CD1c-positive myeloid dendritic cell (primary cell): Measurements from ENCODE around the gene CACNA1A.

Source experiments
- DNase-seq: peaks from one replicate; pipeline ENCODE4 v3.0.0-alpha.2; 2016; ENCODE audit errors: extremely low spot score

Gene CACNA1A

DNA sequence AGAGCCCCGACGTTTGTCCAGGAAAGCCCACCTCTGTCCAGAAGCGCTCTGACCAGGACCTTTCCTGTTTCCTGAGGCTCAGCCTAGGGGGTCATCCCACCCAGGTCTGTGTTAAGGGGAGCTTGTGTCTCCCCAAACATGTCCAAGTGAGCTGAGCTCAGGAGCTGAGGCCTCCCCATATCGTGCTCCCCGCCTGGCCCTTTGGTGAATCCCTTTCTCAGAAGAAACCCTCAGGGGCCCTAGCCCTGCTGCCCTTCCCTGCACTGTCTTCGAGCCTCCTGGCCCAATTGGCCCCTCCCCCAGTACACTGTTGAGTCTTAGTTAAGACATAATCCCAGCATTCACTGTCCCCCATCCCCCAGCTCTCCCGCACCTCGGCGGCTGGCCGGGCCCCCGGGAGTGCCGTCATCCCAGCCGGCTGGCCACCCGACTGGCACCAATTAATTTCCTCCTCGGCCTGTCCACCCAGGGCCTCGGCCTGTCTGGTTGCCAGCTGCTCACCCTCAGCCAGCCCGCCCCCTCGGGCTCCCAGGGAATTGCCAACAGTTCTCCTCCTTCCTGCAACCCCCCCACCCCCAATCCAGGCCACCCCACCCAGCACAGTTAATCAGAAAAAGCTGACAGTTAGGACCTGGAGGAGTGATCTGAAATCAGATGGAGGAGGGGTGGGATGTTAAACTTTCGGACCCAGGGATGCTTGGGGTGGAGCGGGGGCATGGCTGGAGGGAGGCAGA lies 342.5 kb downstream of the CACNA1A start:
- peak; percentile 38 for DNase-seq

DNA sequence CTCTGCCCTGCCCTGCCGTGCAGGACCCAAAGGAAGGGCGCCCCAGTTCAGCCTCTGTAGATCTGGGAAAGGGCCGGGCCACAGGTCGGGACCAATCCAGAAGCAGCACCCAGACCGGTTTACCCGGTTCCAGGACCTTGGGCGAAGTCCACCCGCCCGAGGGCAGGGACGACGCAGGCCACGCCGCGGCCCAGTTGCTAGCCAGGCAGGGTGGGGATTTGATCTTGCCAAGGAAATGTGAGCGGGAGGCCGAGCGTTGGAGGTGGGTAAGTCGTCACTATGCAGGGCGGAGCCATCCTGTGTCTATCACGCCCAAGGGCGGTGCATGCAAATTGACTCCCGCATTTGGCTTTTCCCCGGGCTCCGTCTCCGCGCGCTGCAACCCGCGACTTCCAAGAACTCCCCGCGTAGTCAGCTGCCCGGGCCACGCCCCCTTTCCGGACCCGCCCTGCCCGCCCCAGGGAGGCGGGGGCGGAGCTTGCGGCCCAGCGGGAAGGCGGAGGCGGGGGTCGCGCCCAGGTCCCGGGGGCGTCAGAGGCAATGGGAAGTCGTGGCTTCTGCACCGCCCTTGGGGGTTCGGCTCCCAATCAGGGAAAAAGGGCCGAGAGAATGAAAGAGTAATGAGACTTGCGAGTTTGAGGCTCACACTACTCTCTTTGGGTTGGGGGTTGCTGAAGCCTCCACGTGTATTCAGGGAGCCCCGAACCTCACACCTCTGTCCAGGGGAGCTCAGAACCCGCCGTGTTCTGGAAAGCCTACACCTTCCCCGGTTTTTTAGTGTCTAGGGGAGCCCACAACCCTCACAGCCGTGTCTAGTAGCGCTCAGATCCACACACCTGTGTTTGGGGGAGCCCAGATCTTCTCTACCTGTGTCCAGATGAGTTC lies 343.3 kb downstream of the CACNA1A start:
- peak; percentile 91 for DNase-seq

DNA sequence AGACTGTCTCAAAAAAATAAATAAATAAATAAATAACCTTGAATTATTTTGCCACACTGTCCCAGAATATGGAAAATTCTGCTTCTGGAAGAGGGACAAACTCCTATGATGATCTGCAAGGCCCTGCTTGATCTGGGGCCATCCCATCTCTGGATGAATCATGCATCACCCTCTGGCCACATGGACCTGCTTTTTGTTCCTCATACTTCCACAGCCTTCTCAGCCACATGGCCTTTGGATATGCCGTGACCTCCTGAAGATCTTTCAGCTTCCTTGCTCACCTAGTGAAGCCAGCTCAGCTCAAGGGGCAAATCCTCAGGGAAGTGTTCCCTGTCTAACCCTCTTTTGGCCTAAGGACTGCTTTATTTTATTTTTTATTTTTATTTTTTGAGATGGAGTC lies 345.7 kb downstream of the CACNA1A start:
- peak; percentile 56 for DNase-seq

DNA sequence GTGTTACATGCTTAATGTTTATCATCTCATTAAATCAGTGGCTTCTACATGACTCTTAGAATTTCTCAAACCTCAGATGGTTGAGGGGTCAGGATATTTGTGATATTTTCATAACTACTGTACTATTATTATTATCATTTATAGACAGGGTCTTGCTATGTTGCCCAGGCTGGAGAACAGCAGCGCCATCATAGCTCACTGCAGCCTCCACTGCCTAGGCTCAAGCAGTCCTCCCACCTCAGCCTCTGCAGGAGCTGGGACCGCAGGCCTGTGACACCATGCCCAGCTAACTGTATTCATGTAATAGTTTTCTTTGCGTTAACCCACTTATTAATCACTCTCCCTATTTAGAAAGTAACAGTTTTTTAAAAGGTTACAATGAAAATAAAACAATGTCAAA lies 346.6 kb downstream of the CACNA1A start:
- no peak for DNase-seq
